GM18499 (cell line): ENCODE data around the gene MTFR2.
A peak's percentile ranks its signal among the peaks of the same experiment; 100 is the strongest.

Source experiments
- ATAC-seq: cut with Tn5 transposase; IDR thresholded peaks from one replicate; pipeline ENCODE4 v1.9.1; 2021; ENCODE audit warnings: moderate number of reproducible peaks; ENCODE audit not compliant: insufficient read depth, unreplicated experiment

Gene MTFR2

GRCh38 chr6:136249811-136250685, at the start of gene MTFR2:
Gene MTFR2, minus strand, starts transcription at chr6:136250311. Its CDS starts 1,212 bp downstream, at chr6:136249099.
- peak; percentile 93 for ATAC-seq

DNA sequence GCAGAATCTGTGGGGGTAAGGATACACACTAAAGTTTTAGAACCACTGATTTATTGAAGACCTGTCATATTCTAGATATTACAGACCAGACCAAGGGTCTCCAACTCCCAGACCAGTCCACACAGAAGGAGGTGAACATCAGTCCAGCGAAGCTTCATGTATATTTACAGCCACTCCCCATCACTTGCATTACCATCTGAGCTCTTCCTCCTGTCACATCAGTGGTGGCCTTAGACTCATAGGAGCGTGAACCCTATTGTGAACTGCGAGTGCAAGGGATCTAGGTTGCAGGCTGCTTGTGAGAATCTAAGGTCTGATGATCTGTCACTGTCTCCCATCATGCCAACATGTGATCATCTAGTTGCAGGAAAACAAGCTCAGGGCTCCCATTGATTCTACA, 44.5 kb upstream of the MTFR2 start:
- ATAC-seq, result no peak

DNA sequence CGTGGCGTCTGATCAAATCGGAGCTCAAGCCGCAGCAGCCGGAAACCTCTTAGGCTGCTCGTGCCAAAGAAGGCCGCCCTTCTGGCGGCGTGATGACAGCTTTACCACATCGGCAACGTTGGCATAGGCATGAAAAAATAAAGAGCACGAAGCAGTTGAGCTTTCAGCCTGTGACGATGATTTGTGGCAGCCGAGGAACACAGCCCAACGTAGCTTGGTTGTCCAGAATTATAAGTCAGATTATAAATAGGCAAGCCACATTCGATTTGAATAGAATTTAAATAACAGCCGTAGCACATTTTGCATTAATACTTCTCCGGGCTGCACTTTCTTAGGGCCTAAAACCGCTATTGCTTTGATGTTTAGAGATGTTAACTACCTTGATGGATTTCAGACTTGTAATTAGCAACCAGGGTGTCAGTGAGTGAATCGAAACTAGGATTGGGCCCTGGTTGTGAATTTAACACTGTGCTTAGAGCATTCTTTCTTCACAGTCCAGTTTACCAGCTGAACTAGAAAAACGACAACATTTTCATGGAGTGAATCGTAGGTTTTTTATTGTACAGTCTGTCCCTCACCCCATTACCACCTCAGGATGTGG, 40.4 kb upstream of the MTFR2 start:
- no peak for ATAC-seq

GRCh38 chr6:136289579-136290409, 39.7 kb upstream of the MTFR2 start, which contains the start of gene BCLAF1:
Gene BCLAF1, minus strand, starts transcription at chr6:136289846. Its CDS starts 9,980 bp downstream, at chr6:136279866.
- ATAC-seq, result peak; percentile 82

GRCh38 chr6:136289327-136289578, 39.1 kb upstream of the MTFR2 start:
- ATAC-seq, result no peak

DNA sequence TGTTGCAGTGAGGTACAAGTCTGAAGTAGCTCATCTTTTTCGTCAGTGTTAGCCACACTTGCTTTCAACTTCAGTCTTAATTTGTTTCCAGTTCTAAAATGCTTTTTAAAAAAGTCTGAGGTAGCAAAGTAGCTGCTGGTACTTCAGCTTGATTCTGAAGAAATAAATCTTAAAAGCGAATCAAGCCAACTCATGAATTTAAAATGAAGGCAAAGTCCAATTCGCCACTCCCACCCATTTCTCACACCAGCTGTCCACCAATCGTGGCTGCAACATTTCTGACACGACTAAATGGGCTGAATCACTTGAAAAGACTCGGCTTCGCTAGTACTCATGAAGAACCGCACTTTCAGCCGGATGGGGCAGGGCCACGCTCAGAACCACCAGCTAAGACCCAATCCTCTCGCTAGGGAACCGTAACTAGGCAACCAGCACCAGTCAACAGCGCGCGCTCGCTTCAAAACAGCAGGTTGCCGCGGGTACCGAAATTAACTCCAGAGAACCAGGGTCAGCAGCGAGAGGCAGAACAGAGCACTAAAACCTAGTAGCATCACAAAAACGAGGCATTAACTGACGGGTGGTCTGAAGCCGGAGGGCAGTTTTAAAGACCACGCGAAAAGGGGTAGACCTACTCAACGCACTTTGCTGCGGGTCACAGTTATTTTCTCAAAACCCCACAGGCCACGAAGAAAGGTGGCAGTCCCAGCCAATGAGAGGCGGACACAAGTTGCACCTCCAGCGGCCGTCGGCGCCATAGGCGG, 38.6 kb upstream of the MTFR2 start:
- no peak for ATAC-seq

DNA sequence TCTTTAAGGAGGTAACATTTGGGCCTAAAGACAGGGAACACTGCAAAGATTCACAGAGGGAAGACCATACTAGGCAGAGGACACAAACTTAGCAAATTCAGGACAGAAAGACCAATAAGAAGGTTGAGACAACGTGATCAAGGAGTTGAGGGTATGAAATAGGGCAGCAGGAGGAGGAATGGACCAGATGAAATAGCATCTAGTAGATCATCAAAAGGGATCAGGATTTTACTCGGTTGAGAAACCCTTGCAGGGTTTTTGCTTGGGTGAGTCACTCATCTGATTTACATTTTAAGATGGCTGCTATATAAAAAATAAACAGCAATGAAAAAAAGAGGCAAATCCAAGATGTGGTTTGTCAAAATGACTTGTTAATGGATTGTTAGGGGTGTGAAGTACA, 34.8 kb upstream of the MTFR2 start:
- ATAC-seq, result no peak

DNA sequence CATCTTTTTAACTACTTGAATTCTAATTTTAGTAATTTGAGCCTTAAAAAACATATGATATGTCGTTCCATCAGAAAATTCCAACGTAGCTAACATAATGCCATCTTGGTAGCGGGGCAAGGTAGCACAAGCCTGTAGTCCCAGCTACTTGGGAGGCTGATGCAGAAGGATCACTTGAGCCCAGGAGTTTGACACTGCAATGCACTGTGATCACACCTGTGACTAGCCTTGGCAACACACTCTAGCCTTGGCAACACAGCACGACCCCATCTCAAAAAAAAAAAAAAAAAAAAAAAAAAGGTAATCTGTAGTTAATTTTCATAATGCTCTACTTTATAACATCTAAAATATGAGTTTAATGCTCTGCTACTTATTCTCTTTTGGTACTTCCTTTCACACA, 32.8 kb upstream of the MTFR2 start:
- no peak for ATAC-seq

GRCh38 chr6:136280032-136280609, 30.0 kb upstream of the MTFR2 start:
- no peak for ATAC-seq

GRCh38 chr6:136274062-136274461, 24.0 kb upstream of the MTFR2 start:
- ATAC-seq, result no peak

DNA sequence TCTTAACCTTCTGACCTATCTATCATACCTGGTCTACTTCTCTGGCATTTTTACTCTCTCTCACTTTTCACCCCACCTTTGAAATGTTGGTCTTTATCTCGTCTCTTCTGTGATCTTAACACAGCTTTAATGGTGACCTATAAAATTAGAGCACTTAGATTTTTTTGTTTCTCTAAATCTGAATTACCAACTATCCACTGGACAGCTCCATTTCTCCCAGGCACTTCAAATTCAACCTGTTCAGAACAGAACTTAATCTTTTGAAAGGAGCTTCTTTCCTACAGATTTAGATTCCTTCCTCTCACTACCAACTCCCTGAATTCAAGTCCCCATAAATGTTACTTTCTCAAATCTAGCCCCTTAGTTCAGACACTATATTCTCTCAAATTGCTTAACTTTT, 15.0 kb upstream of the MTFR2 start:
- no peak for ATAC-seq

GRCh38 chr6:136262940-136263339, 12.8 kb upstream of the MTFR2 start:
- no peak for ATAC-seq

DNA sequence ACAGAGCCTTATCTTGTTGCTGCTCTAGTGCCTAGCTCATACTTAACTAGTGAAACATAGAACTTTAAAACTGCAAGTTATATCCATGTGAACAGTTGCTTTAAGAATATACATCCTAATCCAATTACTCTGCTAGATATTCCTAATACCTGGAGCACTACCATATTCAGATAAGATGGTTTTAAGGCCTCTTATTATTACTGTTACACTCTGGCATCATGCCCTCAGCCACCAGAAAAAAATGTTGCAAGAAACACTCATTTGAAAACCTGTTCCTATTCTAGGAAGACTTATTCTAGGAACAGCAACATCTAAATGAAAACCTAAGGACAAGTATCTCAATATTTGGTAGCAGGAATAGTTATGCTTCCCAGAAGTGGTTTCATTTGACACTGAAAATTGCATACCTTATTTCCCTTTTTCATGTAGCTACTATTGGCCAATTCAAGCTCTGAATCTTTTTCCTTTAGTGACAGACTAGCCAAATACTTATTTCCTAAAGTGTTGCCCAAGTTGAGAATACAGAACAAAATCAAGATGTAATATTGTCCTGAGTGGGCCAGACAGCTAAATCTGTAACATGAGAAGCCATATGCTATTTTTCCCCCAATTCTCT, 4.8 kb upstream of the MTFR2 start:
- ATAC-seq, result no peak

GRCh38 chr6:136253734-136254133, 3.6 kb upstream of the MTFR2 start:
- ATAC-seq, result no peak

DNA sequence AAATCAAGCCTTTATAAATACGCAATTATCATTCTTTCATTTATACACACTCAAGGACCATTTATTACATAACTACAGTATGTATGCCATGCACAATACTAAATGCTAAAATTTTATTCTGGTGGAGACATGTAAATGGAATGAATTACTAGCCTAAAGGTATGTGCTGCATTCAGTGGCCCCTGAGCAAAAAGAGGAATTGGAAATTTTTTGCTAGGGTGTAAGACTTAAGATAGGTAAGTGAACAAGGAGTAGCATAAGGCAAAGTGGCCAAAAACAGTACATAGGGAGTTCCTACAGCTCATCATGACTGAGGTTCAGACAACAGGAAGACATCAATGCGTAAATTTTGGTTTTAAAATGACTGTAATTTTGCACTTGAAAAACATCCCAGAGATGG, 2.3 kb upstream of the MTFR2 start:
- no peak for ATAC-seq

- ATAC-seq, result no peak
Measured at GRCh38 chr6:136251394-136251793, 1.3 kb upstream of the MTFR2 start.

DNA sequence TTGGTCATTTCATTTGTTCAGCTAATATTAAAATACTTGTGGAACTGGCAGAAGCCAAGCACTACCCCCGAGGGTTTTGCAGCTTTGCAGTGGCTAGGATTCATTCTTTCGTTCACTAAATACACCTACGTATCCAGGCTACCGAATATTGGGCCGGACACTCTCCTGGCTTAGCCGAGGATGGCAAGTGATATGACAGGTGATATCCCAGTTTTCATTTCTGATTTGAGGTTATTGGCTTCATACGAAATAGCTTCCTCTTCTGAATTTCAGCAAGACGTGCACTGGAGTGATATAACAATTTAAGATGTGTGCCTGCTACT, 536 bp upstream of the MTFR2 start:
- no peak for ATAC-seq

DNA sequence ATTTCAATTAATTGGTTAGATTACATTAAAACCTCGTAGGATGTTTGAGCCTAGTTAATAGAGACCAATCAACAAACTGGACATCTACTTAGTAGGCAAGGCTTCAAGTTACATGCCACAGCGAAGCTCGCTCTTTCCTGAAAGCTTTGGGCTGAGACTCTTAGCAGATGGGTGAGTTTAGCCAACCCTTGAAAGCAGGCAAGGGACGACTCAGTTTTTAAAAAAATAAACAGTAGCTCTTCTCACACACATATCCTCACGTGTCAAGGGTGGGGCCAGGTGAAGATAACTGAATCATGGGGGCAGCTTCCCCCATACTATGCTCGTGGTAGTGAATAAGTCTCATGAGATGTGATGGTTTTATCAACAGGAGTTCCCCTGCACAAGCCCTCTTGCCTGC, 775 bp downstream of the MTFR2 start:
- ATAC-seq, result no peak

DNA sequence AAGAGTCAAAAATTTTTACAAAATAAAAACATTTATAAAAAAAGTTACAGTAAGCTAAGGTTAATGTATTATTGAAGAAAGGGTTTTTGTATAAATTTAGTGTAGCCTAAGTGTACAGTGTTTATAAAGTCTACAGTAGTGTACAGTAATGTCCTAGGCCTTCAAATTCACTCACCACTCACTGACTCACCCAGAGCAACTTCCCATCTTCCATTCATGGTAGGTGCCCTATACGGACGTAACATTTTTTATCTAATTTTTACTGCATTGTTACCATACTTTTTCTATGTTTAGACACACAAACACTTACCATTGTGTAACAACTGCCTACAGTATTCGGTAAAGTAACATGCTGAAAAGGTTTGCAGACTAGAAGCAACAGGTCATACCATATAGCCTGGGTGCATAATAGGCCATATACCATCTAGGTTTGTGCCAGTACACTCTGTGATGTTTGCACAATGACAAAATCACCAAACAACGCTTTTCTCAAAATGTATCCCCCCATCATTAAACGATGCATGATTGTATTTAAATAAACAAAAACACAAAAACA, 6.0 kb downstream of the MTFR2 start:
- ATAC-seq, result no peak
